Upper lobe of left lung (tissue), 6 donors: ENCODE measurements around the gene LOXL1. TPM values are rescaled to one million over a fixed set of nuclear protein-coding genes. Genes with fewer than 3 reads are reported as not detected.

Experiments
- ATAC-seq, 2 donors: fragments of 200-7000 bp; cut with Tn5 transposase; one replicate each; pipeline ENCODE4 v1.9.1; 2022; ENCODE audit warnings: mild to moderate bottlenecking in 2 of 2, moderate library complexity in 2 of 2; ENCODE audit not compliant: low FRiP score in 2 of 2
- DNase-seq, 2 donors: peaks; one replicate each; pipeline ENCODE4 v3.0.0-alpha.2; 2019 to 2020
- H3K27ac ChIP-seq, 4 donors: fragments of 200-600 bp; sonication (generic); one replicate each; pipeline ENCODE4 v1.5.1; 2016 to 2019
- H3K27me3 ChIP-seq, 4 donors: fragments of 200-600 bp; sonication (generic); one replicate each; pipeline ENCODE4 v1.5.1; 2017 to 2019
- H3K36me3 ChIP-seq, 4 donors: fragments of 200-600 bp; sonication (generic); one replicate each; pipeline ENCODE4 v1.5.1; 2016 to 2019
- H3K4me1 ChIP-seq, 4 donors: fragments of 200-600 bp; sonication (generic); one replicate each; pipeline ENCODE4 v1.5.1; 2018 to 2019
- H3K4me3 ChIP-seq, 4 donors: fragments of 200-600 bp; sonication (generic); one replicate each; pipeline ENCODE4 v1.5.1; 2017 to 2019; ENCODE audit warnings: mild to moderate bottlenecking in 2 of 4, moderate library complexity in 1 of 4
- H3K9me3 ChIP-seq, 4 donors: fragments of 200-600 bp; sonication (generic); one replicate each; pipeline ENCODE4 v1.5.1; 2018 to 2019
- EP300 ChIP-seq, 4 donors: sonication (generic); formaldehyde crosslinking; IDR thresholded peaks; one replicate each; pipeline ENCODE4 v1.5.1; 2017; ENCODE audit warnings: antibody characterized with exemption in 4 of 4, control low read depth in 2 of 4
- POLR2A ChIP-seq, 4 donors: fragments of 450-650 bp; IDR thresholded peaks; one replicate each; pipeline ENCODE4 v1.5.1; 2016 to 2017; ENCODE audit warnings: antibody characterized with exemption in 4 of 4, mild to moderate bottlenecking in 2 of 4
- POLR2AphosphoS5 ChIP-seq, 2 donors: sonication (generic); formaldehyde crosslinking; IDR thresholded peaks; one replicate each; pipeline ENCODE4 v1.5.1; 2017; ENCODE audit warnings: antibody characterized with exemption in 2 of 2
- WGBS, 2 donors: methylation state at CpG; one replicate each; pipeline ENCODE4 v1.1.5; 2017 to 2018; 5-methylcytosine and 5-hydroxymethylcytosine counted together
- total RNA-seq, 6 donors: library from RNA; depleted of rRNA in 4 of 6; stranded (reverse); fragments of >200 nt in 4 of 6; gene quantifications; one replicate each; pipeline versions ENCODE4 v1.1.0 to v1.2.1, GENCODE V29; 2016 to 2021
- TF ChIP-seq, protein P1 (sequence below), 6 experiments: fragments of 450-650 bp in 4 of 6; fragments of 200-600 bp in 2 of 6; sonication (generic) in 2 of 6; IDR thresholded peaks; one replicate each; pipeline ENCODE4 v1.5.1; 2016 to 2019; ENCODE audit warnings: antibody characterized with exemption in 6 of 6
- donor health status: DM: no; HTN: no; CAD: no; lungs with moderate emphysema.
- donor health status: DM: no; HTN: yes; CAD: no; lungs with severe emphysema.

Gene LOXL1
- total RNA-seq, 6 donors from 2014 or later: 6.0 to 25.9 (median 8.0) TPM

DNA sequence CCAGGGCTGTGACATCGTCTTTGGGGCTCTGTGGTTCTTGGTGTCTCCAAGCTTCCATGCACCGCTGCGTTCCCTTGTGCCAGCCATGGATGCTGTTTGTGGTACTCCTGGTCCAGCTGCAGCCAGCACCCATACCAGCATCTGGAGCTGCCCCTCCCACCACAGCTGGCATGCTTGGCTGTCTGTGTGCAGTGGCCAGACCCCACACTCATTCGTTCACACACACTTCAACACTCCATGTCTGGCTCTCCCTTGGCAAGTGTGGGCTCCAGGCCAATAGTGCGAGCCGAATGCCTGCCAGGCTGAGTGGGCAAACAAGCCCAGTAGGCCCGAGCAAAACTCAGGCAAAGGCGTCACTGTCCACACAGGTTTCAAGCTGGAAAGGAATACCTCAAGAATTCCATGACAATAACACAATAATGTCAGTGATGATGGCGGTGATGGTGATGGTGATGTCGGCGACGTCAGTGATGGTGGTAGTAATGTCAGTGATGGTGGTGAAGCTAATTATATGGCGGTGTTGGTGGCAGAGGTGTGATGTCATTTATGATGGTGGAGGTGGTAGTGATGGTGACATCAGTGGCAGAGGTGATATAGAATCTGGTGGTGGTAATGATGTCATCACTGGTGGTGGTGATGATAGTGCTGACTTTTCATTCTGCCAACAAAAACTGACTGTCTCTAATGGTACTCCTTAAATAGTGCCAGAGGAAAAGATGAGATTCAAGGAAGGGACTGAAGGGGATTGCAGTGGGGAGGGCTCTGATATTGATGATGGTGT is 33.6 kb upstream of the LOXL1 start:
- TF ChIP-seq POLR2AphosphoS5 (IDR thresholded peaks at IDR 0.05): no peak
- no peak for TF ChIP-seq EP300 (IDR thresholded peaks at IDR 0.05)
- TF ChIP-seq, protein P1, sequence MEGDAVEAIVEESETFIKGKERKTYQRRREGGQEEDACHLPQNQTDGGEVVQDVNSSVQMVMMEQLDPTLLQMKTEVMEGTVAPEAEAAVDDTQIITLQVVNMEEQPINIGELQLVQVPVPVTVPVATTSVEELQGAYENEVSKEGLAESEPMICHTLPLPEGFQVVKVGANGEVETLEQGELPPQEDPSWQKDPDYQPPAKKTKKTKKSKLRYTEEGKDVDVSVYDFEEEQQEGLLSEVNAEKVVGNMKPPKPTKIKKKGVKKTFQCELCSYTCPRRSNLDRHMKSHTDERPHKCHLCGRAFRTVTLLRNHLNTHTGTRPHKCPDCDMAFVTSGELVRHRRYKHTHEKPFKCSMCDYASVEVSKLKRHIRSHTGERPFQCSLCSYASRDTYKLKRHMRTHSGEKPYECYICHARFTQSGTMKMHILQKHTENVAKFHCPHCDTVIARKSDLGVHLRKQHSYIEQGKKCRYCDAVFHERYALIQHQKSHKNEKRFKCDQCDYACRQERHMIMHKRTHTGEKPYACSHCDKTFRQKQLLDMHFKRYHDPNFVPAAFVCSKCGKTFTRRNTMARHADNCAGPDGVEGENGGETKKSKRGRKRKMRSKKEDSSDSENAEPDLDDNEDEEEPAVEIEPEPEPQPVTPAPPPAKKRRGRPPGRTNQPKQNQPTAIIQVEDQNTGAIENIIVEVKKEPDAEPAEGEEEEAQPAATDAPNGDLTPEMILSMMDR (IDR thresholded peaks at IDR 0.05): no peak
- TF ChIP-seq POLR2A (IDR thresholded peaks at IDR 0.05): no peak
- WGBS, 2 donors: 88 to 92% methylated on average over 13 of the region's 13 CpGs
- H3K4me3 ChIP-seq: no peak overlapping the region
- H3K4me1 ChIP-seq: no peaks in the 10 kb centered on the region
- H3K36me3 ChIP-seq: no peaks in the 10 kb centered on the region
- DNase-seq: no peak
- no peak overlapping the region for H3K27ac ChIP-seq
- H3K27me3 ChIP-seq: no peaks in the 10 kb centered on the region
- ATAC-seq: no peak
- H3K9me3 ChIP-seq: peaks cover 0 to 5% (median 0%) of the 10 kb centered on the region in 4 donors

DNA sequence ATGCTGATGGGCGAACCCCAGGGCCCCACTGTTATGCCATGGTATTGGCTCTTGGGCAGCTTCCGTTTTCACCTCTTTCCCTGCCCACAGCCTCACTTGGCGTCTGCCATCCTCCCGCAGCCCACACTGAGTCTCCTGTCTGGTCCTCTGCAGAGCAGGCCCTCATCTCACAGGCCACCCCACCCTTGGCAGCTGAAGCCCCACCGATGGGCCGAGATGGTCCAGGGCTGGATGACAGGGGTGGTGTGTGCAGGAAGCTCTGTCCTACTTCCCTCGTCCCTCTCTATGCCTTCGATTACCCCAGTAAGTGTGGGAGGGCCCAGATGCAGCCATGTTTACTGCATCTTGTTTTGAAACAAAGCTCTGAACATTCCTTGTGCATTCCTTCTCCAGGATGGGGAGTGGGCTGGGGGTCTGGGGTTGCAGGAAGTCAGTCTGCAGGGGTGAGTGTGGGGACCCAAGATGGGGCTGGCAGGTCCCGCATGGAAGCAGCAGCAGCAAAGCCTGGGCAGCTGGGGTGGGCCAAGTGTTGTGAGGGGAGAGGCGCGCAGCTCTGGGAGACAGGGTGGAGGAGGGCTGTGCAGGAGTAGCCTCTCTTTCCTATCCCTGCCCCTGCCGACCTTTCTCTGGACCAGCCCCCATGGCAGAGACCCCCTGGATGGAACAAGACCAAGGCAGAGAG is 32.0 kb upstream of the LOXL1 start:
- no peak overlapping the region for H3K27ac ChIP-seq
- 87 to 93% methylated on average over 4 to 12 of the region's 12 CpGs for WGBS, 2 donors
- H3K9me3 ChIP-seq: peaks cover 0 to 5% (median 0%) of the 10 kb centered on the region in 4 donors
- H3K27me3 ChIP-seq: no peaks in the 10 kb centered on the region
- H3K4me1 ChIP-seq: no peaks in the 10 kb centered on the region
- TF ChIP-seq EP300 (IDR thresholded peaks at IDR 0.05) (no peak), POLR2A (IDR thresholded peaks at IDR 0.05) (no peak), POLR2AphosphoS5 (IDR thresholded peaks at IDR 0.05) (no peak)
- TF ChIP-seq, protein P1 (IDR thresholded peaks at IDR 0.05): no peak
- no peak for ATAC-seq
- H3K36me3 ChIP-seq: no peaks in the 10 kb centered on the region
- no peak overlapping the region for H3K4me3 ChIP-seq
- peak in 1 of 2 donors; percentile 23 for DNase-seq

DNA sequence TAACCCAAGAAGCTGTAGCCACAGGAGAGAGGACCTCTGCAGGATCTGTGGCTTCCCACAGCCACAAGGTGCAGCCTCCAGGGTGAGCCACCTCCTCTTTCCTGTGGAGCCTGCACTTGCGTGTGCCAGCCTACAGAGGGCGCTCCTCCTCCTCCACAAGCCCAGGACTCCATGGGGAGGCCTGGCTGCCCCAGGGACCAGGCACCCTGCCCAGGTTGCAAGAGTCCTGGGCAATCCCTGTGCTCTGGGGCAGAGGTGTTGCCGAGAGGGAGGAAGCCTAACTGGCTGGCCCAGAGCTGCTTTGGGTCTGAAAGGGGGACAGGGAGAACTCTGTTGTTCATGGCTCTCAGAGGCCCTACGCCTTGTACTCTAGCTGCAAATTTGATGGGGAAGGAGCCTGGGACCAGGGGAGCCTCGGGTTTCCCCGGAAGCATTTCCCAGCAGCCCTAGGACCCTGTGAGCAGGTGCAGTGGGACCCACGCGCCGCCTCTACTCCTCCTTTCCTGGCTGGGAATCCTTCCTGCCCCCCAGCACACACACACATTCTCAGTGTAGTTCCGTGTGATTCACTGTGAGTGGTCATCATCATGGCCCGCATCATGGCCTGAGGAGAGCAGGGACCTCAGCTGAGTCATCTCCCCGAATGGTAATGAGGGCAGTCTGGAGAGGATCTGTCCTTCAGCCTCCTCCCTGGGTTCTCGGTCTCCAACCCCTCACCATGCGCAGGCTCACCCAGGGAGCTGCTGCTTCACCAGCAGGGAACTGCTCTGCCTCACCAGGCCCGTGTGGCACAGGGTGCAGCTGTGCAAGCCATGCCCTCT is 28.6 kb upstream of the LOXL1 start:
- no peak overlapping the region for H3K4me3 ChIP-seq
- H3K27ac ChIP-seq: no peak overlapping the region
- H3K27me3 ChIP-seq: no peaks in the 10 kb centered on the region
- H3K36me3 ChIP-seq: no peaks in the 10 kb centered on the region
- WGBS, 2 donors: 76 to 78% methylated on average over 12 to 15 of the region's 15 CpGs
- no peaks in the 10 kb centered on the region for H3K4me1 ChIP-seq
- H3K9me3 ChIP-seq: no peaks in the 10 kb centered on the region
- ATAC-seq (peak; percentile 52 to 73), DNase-seq (peak; percentile 56 to 58)
- TF ChIP-seq, protein P1 (IDR thresholded peaks at IDR 0.05): peak; percentile 61 to 81 (median 68)
- TF ChIP-seq POLR2AphosphoS5 (IDR thresholded peaks at IDR 0.05) (no peak), POLR2A (IDR thresholded peaks at IDR 0.05) (no peak), EP300 (IDR thresholded peaks at IDR 0.05) (no peak)

DNA sequence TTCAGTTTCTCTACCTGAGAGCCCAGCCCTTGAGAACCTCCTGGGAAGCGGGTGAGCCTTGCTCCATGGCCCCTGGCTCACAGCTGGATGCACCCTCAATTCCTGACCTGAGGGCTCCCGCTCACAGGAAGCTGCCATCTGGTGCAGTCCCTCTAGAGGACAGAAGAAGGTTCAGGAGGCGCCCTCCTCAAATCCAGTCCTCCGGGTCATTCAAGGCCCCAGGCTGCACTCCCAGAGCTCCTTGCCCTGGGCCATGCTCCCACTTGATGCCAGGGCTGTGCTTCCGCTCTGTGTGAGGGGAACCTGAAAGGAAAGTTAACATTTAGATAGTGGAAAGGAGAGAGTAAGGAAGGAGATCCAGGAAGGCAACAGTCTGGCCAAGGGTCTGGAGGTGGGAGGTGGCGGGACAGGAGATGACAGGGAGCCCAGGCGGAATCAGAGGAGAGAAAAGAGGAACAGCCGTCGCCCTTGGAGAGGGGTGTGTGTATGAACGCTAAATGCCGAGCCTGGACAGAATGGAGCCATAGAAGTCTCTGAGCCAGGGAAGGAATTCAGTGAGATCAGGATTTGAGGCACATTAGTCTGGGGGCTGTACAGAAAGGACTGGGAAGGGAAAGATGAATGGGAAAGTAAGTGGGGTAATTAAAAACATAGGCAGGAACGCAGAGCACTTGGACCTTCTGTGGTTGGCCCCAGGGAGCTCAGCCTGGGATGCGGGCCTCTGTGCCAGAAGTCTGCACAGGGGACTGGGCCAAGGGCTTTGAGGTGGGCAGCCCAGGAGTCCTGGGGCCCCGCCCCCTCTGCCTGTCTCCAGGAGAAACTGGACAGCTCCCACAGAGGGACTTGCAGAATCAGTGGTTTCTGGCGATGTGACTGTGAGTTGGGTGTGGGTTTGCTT is 26.8 kb upstream of the LOXL1 start:
- WGBS, 2 donors: 55 to 68% methylated on average over 13 to 15 of the region's 15 CpGs
- DNase-seq: peak in 1 of 2 donors; percentile 50
- H3K27ac ChIP-seq: no peak overlapping the region
- H3K27me3 ChIP-seq: no peaks in the 10 kb centered on the region
- H3K4me1 ChIP-seq: no peaks in the 10 kb centered on the region
- TF ChIP-seq EP300 (IDR thresholded peaks at IDR 0.05) (no peak), POLR2AphosphoS5 (IDR thresholded peaks at IDR 0.05) (no peak), POLR2A (IDR thresholded peaks at IDR 0.05) (no peak)
- TF ChIP-seq, protein P1 (IDR thresholded peaks at IDR 0.05): no peak
- no peaks in the 10 kb centered on the region for H3K9me3 ChIP-seq
- peak in 1 of 2 donors; percentile 15 for ATAC-seq
- no peaks in the 10 kb centered on the region for H3K36me3 ChIP-seq
- no peak overlapping the region for H3K4me3 ChIP-seq
